Cardiac fibroblast (primary cell): Measurements from ENCODE around the gene AMN.

Experiments used
- DNase-seq, 2 donors: peaks; one replicate each; pipeline versions ENCODE4 v3.0.0 to v3.0.0-alpha.2; 2010; ENCODE audit warnings: low read depth in 2 of 2
- H3K4me3 ChIP-seq, 2 donors: replicated peaks in 1 of 2; 1 replicate in 1 of 2; 2 replicates in 1 of 2; pipeline ENCODE4 v1.5.1; 2011; ENCODE audit warnings: low read depth in 2 of 2, low read length in 2 of 2, mild to moderate bottlenecking in 2 of 2, moderate library complexity in 1 of 2
- CTCF ChIP-seq: IDR thresholded peaks from one replicate; pipeline ENCODE4 v1.5.1; 2011; ENCODE audit warnings: low read depth, mild to moderate bottlenecking, low read length, inconsistent platforms

The AMN gene

GRCh38 chr14:102917056-102917385 lies 5.4 kb upstream of the AMN start:
- H3K4me3 ChIP-seq: no peak overlapping the region
- DNase-seq: no peak
- no peak for TF ChIP-seq CTCF

GRCh38 chr14:102917469-102918211 lies 4.8 kb upstream of the AMN start:
- H3K4me3 ChIP-seq: no peak overlapping the region
- TF ChIP-seq CTCF: peak; percentile 77
- peak; percentile 52 to 54 for DNase-seq

- no peak for TF ChIP-seq CTCF
- no peak for DNase-seq
- H3K4me3 ChIP-seq: no peak overlapping the region
Measured at GRCh38 chr14:102918438-102918837, 4.0 kb upstream of the AMN start.

GRCh38 chr14:102920273-102920997 lies 2.0 kb upstream of the AMN start:
- H3K4me3 ChIP-seq: no peak overlapping the region
- DNase-seq: no peak
- no peak for TF ChIP-seq CTCF

GRCh38 chr14:102920998-102921304 lies 1.5 kb upstream of the AMN start:
- no peak for TF ChIP-seq CTCF
- DNase-seq: no peak
- H3K4me3 ChIP-seq: no peak overlapping the region

GRCh38 chr14:102923201-102923924 lies 900 bp downstream of the AMN start:
- no peak for TF ChIP-seq CTCF
- peak overlapping the region; percentile 34 to 39 for H3K4me3 ChIP-seq
- DNase-seq: no peak
